GM12891 (cell line): Measurements from ENCODE around the gene SMYD3.

Experiments used
- PAX5 ChIP-seq: IDR thresholded peaks from 2 replicates; pipeline ENCODE4 v1.6.1; 2011; ENCODE audit warnings: low read length, moderate library complexity, mild to moderate bottlenecking; ENCODE audit not compliant: insufficient read depth, severe bottlenecking
- POLR2A ChIP-seq: IDR thresholded peaks from 2 replicates; pipeline ENCODE4 v1.6.1; 2011; ENCODE audit warnings: low read depth, low read length, control low read depth
- POLR2AphosphoS5 ChIP-seq: IDR thresholded peaks from 2 replicates; pipeline ENCODE4 v1.6.1; 2011; ENCODE audit warnings: low read depth, low read length, control low read depth
- POU2F2 ChIP-seq: IDR thresholded peaks from 2 replicates; pipeline ENCODE4 v1.6.1; 2011; ENCODE audit warnings: low read depth, mild to moderate bottlenecking, control low read depth, low read length, moderate library complexity
- SPI1 ChIP-seq: IDR thresholded peaks from 2 replicates; pipeline ENCODE4 v1.6.1; 2011; ENCODE audit warnings: low read depth, low read length, control low read depth
- TAF1 ChIP-seq: IDR thresholded peaks from 2 replicates; pipeline ENCODE4 v1.6.1; 2011; ENCODE audit warnings: low read depth, low read length, control low read depth

GRCh38 chr1:246095443-246095842, 411.6 kb downstream of the SMYD3 start:
- TF ChIP-seq POLR2AphosphoS5 (no peak), SPI1 (no peak), POLR2A (no peak), TAF1 (no peak), POU2F2 (no peak), PAX5 (no peak)
